Effector CD8-positive, alpha-beta T cell (primary cell): ENCODE measurements around the gene PRAMEF10.
"Not testable (repeated sequence)": the region's sequence is repeated elsewhere in the genome, so short reads cannot be mapped to it uniquely, and the experiment has no call there.

Experiments used
- DNase-seq: peaks from one replicate; lab custom pipeline; 2025; lab: John Stamatoyannopoulos, UW
- total RNA-seq, 4 experiments: gene quantifications; one replicate each; lab custom pipeline; 2026; lab: John Stamatoyannopoulos, UW

The PRAMEF10 gene
- total RNA-seq = 0 reads per million in 4 experiments

GRCh38 chr1:12898170-12898569, at the start of gene PRAMEF10:
Gene PRAMEF10, minus strand, starts transcription at chr1:12898270. Its CDS starts 2,423 bp downstream, at chr1:12895847.
- DNase-seq = not testable (repeated sequence)

GRCh38 chr1:12947480-12947879, 49.4 kb upstream of the PRAMEF10 start, which contains the start of gene PRAMEF6:
Gene PRAMEF6, minus strand, starts transcription at chr1:12947580. Its CDS starts 5,062 bp downstream, at chr1:12942518.
- not testable (repeated sequence) for DNase-seq

- DNase-seq = not testable (repeated sequence)
Measured at GRCh38 chr1:12924368-12924767, 26.3 kb upstream of the PRAMEF10 start.

GRCh38 chr1:12921749-12922148, 23.7 kb upstream of the PRAMEF10 start:
- not testable (repeated sequence) for DNase-seq

- not testable (repeated sequence) for DNase-seq
Measured at GRCh38 chr1:12916310-12916709, 18.2 kb upstream of the PRAMEF10 start, which contains the start of gene PRAMEF7. Gene PRAMEF7, plus strand, starts transcription at chr1:12916610. Its CDS starts 1,083 bp downstream, at chr1:12917693.

- DNase-seq = not testable (repeated sequence)
Measured at GRCh38 chr1:12903793-12904572, 5.9 kb upstream of the PRAMEF10 start.

- DNase-seq = not testable (repeated sequence)
Measured at GRCh38 chr1:12899186-12899585, 1.1 kb upstream of the PRAMEF10 start.

- DNase-seq = not testable (repeated sequence)
Measured at GRCh38 chr1:12886101-12886500, 12.0 kb downstream of the PRAMEF10 start, which contains the start of gene PRAMEF4. Gene PRAMEF4, minus strand, starts transcription at chr1:12886201. Its CDS starts 2,807 bp downstream, at chr1:12883394.

- not testable (repeated sequence) for DNase-seq
Measured at GRCh38 chr1:12878453-12878852, 19.6 kb downstream of the PRAMEF10 start.

- DNase-seq = not testable (repeated sequence)
Measured at GRCh38 chr1:12863131-12863880, 34.8 kb downstream of the PRAMEF10 start.

- not testable (repeated sequence) for DNase-seq
Measured at GRCh38 chr1:12856786-12857185, 41.3 kb downstream of the PRAMEF10 start, which contains the start of gene PRAMEF2. Gene PRAMEF2, plus strand, starts transcription at chr1:12857086. Its CDS starts 1,924 bp downstream, at chr1:12859010.

GRCh38 chr1:12851779-12852178, 46.3 kb downstream of the PRAMEF10 start:
- no peak for DNase-seq

- not testable (repeated sequence) for DNase-seq
Measured at GRCh38 chr1:12848620-12849019, 49.5 kb downstream of the PRAMEF10 start, which contains the start of gene HNRNPCL1. Gene HNRNPCL1, minus strand, starts transcription at chr1:12848720. Its CDS starts 431 bp downstream, at chr1:12848289.
